HCT116 (cell line): ENCODE data around the gene HMG20A.

Experiments
- ELF1 ChIP-seq: IDR thresholded peaks from 2 replicates; pipeline ENCODE4 v1.6.1; 2012; ENCODE audit warnings: low read depth, borderline replicate concordance
- EZH2 ChIP-seq: fragments of 200-600 bp; sonication (generic); IDR thresholded peaks from 2 replicates; pipeline ENCODE4 v1.6.1; 2017; ENCODE audit warnings: antibody characterized with exemption, mixed run types
- POLR2A ChIP-seq: IDR thresholded peaks from 2 replicates; pipeline ENCODE4 v1.7.0; 2011; ENCODE audit warnings: borderline replicate concordance; ENCODE audit not compliant: insufficient read depth, insufficient read length; ENCODE audit errors: extremely low read depth
- RAD21 ChIP-seq: IDR thresholded peaks from 2 replicates; pipeline ENCODE4 v1.6.1; 2012; ENCODE audit warnings: low read depth, mild to moderate bottlenecking
- TCF7L2 ChIP-seq: IDR thresholded peaks from 2 replicates; pipeline ENCODE4 v1.7.0; 2011; ENCODE audit warnings: borderline replicate concordance, inconsistent platforms; ENCODE audit not compliant: insufficient read depth, insufficient read length; ENCODE audit errors: extremely low read depth
- TF ChIP-seq, protein P1 (sequence below): IDR thresholded peaks from 2 replicates; pipeline ENCODE4 v1.6.1; 2011; ENCODE audit warnings: mild to moderate bottlenecking, low read length, moderate library complexity; ENCODE audit not compliant: insufficient replicate concordance; ENCODE audit errors: extremely low read depth
- TF ChIP-seq, protein P2 (sequence below): IDR thresholded peaks from 2 replicates; pipeline ENCODE4 v1.6.1; 2012

DNA sequence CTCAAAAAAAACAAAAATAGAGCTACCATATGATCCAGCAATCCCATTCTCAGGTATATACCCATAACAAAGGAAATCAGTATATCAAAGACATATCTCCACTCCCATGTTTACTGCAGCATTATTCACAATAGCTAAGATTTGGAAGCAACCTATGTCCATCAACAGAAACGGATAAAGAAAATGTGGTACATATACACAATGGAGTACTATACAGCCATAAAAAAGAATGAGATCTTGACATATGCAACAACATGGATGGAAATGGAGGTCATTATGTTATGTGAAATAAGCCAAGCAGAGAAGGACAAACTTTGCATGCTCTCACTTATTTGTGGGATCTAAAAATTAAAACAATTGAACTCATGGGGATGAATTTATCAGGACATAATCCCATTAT, 20.4 kb upstream of the HMG20A start:
- TF ChIP-seq, protein P1, sequence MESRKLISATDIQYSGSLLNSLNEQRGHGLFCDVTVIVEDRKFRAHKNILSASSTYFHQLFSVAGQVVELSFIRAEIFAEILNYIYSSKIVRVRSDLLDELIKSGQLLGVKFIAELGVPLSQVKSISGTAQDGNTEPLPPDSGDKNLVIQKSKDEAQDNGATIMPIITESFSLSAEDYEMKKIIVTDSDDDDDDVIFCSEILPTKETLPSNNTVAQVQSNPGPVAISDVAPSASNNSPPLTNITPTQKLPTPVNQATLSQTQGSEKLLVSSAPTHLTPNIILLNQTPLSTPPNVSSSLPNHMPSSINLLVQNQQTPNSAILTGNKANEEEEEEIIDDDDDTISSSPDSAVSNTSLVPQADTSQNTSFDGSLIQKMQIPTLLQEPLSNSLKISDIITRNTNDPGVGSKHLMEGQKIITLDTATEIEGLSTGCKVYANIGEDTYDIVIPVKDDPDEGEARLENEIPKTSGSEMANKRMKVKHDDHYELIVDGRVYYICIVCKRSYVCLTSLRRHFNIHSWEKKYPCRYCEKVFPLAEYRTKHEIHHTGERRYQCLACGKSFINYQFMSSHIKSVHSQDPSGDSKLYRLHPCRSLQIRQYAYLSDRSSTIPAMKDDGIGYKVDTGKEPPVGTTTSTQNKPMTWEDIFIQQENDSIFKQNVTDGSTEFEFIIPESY, result no peak
- TF ChIP-seq POLR2A (no peak), ELF1 (no peak), EZH2 (no peak), RAD21 (no peak), TCF7L2 (no peak)
- TF ChIP-seq, protein P2, sequence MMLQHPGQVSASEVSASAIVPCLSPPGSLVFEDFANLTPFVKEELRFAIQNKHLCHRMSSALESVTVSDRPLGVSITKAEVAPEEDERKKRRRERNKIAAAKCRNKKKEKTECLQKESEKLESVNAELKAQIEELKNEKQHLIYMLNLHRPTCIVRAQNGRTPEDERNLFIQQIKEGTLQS, result no peak
